ENCODE results near the gene XBP1. TPM values are rescaled to one million over a fixed set of nuclear protein-coding genes. Genes with fewer than 3 reads are reported as not detected.

XBP1 gene
- total and polyA plus RNA-seq, 2 donors (not counting 3 experiments of a cell fraction or from before 2014, with no cell fraction given): 90.4 to 102 TPM

DNA sequence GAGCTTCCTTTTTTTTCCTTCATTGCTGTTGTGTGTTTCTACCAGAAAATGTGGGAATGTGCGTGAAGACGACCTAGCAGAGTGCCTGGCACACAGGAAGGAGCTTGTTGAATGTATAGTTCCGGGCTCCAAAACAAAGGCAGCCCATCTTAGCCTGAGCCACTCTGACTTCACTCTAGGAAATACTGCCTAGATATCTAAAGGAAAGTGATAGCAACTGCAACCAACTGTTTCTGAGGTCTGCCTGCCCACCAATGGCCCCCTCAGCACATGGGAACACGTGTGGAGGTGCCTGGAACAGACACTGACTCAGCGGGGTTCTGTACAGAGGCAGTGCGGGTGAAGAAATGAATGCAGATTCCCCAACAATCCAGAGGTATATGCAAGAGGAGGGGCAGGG is 14.7 kb upstream of the XBP1 start:
- DNase-seq (ENCODE audit: low read depth, low spot score) (no peak), FAIRE-seq (no peak)
- Histone ChIP-seq H2AFZ (ENCODE audit: low read depth, low read length) (no peak overlapping the region), H3K4me2 (ENCODE audit: insufficient read depth, low read length) (no peak overlapping the region), H3K27me3 (ENCODE audit: control insufficient read depth in 2 of 2, insufficient read depth in 2 of 2, low read length in 2 of 2) (no peaks in the 10 kb centered on the region), H3K27ac (ENCODE audit: insufficient read depth, low read depth, low read length) (no peak overlapping the region), H3K4me3 (replicated peaks in 1 of 3; ENCODE audit: insufficient read depth in 1 of 3, low read depth in 1 of 3, low read length in 3 of 3) (no peak overlapping the region), H3K9me1 (replicated peaks; ENCODE audit: control insufficient read depth, extremely low read depth, insufficient read depth, low read length) (no peaks in the 10 kb centered on the region), H4K20me1 (replicated peaks; ENCODE audit: control insufficient read depth, extremely low read depth, insufficient read depth, low read length) (no peaks in the 10 kb centered on the region), H3K9ac (replicated peaks; ENCODE audit: extremely low read depth, insufficient read depth, low read length) (no peak overlapping the region), H3K9me3 (replicated peaks; ENCODE audit: control insufficient read depth, insufficient read depth, low read length) (no peaks in the 10 kb centered on the region), H3K79me2 (ENCODE audit: control insufficient read depth, insufficient read depth, low read length) (no peaks in the 10 kb centered on the region), H3K4me1 (ENCODE audit: control insufficient read depth, extremely low read depth, insufficient read depth, low read length) (peaks cover 10% of the 10 kb centered on the region), H3K36me3 (ENCODE audit: control insufficient read depth in 2 of 2, extremely low read depth in 1 of 2, insufficient read depth in 2 of 2, low read length in 2 of 2) (no peaks in the 10 kb centered on the region)
- BruUV-seq (replicated peaks): no TSS peak
- POLR2A ChIA-PET: no interaction called here
- no peak for TF ChIP-seq FOS (IDR thresholded peaks at IDR 0.05; ENCODE audit: borderline replicate concordance, insufficient read depth, low read length)
- TF ChIP-seq POLR2AphosphoS5 (IDR thresholded peaks at IDR 0.05; ENCODE audit: insufficient read depth, low read depth, low read length): no peak
- TF ChIP-seq POLR2A (IDR thresholded peaks at IDR 0.05; ENCODE audit: low read depth, low read length): no peak
- no peak for TF ChIP-seq EZH2 (IDR thresholded peaks at IDR 0.05; ENCODE audit: borderline replicate concordance, low read depth, low read length, severe bottlenecking)
- TF ChIP-seq, protein P1, sequence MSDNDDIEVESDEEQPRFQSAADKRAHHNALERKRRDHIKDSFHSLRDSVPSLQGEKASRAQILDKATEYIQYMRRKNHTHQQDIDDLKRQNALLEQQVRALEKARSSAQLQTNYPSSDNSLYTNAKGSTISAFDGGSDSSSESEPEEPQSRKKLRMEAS (IDR thresholded peaks at IDR 0.05; ENCODE audit: insufficient read depth, insufficient read length): no peak
- no peak for TF ChIP-seq MYC (IDR thresholded peaks at IDR 0.05; ENCODE audit: low read depth, low read length)
- TF ChIP-seq JUN (IDR thresholded peaks at IDR 0.05; ENCODE audit: borderline replicate concordance, insufficient read depth, insufficient read length, low read depth): no peak
- TF ChIP-seq, protein P2, sequence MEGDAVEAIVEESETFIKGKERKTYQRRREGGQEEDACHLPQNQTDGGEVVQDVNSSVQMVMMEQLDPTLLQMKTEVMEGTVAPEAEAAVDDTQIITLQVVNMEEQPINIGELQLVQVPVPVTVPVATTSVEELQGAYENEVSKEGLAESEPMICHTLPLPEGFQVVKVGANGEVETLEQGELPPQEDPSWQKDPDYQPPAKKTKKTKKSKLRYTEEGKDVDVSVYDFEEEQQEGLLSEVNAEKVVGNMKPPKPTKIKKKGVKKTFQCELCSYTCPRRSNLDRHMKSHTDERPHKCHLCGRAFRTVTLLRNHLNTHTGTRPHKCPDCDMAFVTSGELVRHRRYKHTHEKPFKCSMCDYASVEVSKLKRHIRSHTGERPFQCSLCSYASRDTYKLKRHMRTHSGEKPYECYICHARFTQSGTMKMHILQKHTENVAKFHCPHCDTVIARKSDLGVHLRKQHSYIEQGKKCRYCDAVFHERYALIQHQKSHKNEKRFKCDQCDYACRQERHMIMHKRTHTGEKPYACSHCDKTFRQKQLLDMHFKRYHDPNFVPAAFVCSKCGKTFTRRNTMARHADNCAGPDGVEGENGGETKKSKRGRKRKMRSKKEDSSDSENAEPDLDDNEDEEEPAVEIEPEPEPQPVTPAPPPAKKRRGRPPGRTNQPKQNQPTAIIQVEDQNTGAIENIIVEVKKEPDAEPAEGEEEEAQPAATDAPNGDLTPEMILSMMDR (IDR thresholded peaks at IDR 0.05; ENCODE audit: extremely low read depth in 1 of 2, insufficient read depth in 1 of 2, low read depth in 1 of 2, low read length in 2 of 2): no peak
- no peak for TF ChIP-seq GATA2 (IDR thresholded peaks at IDR 0.05; ENCODE audit: insufficient read depth, insufficient read length, low read depth, low read length)
- dilution Hi-C loops (cut with MboI; ENCODE audit: extremely low pct_ligation_motif_present, low sequenced_read_pairs) (no loop called here), intact Hi-C loops (cut with micrococcal nuclease) (no loop called here)
- CTCF ChIA-PET: interaction anchor here (1.4 to 3.6 kb wide), 2 partner anchors 11 to 14 kb away, joined by 3 to 13 read pairs; no protein-coding TSS in a partner anchor

All from endothelial cell of umbilical vein (primary cell).